Naive B cell (primary cell): ENCODE results near the gene ZNF37A. TPM values are rescaled to one million over a fixed set of nuclear protein-coding genes. Genes with fewer than 3 reads are reported as not detected.
"Not testable (repeated sequence)": the region's sequence is repeated elsewhere in the genome, so short reads cannot be mapped to it uniquely, and the experiment has no call there.

Experiments used
- ATAC-seq, 2 donors: fragments of 150-1000 bp; cut with Tn5 transposase; 2 replicates each; pipeline ENCODE4 v1.10.0; 2021; ENCODE audit warnings: low read depth in 2 of 2, mild to moderate bottlenecking in 2 of 2, moderate library complexity in 2 of 2
- DNase-seq: peaks from one replicate; pipeline ENCODE4 v3.0.0; 2022
- H3K27ac Mint-ChIP-seq, 6 donors: one replicate each; pipeline ENCODE4 v1.8.0; 2020 to 2022; ENCODE audit warnings: mild to moderate bottlenecking in 6 of 6, mixed read lengths in 6 of 6, moderate library complexity in 5 of 6, inconsistent platforms in 2 of 6
- H3K27me3 Mint-ChIP-seq, 3 donors: one replicate each; pipeline ENCODE4 v1.8.0; 2021 to 2022; ENCODE audit warnings: mixed read lengths in 3 of 3, mild to moderate bottlenecking in 1 of 3
- H3K36me3 Mint-ChIP-seq, 2 donors: one replicate each; pipeline ENCODE4 v1.8.0; 2020 to 2022; ENCODE audit warnings: mixed read lengths in 2 of 2, inconsistent platforms in 1 of 2, mild to moderate bottlenecking in 1 of 2
- H3K4me1 Mint-ChIP-seq, 3 donors: one replicate each; pipeline ENCODE4 v1.8.0; 2020 to 2022; ENCODE audit warnings: mixed read lengths in 3 of 3, inconsistent platforms in 1 of 3, mild to moderate bottlenecking in 1 of 3, moderate library complexity in 1 of 3
- H3K4me3 Mint-ChIP-seq, 8 donors: one replicate each; pipeline ENCODE4 v1.8.0; 2020 to 2022; ENCODE audit warnings: mild to moderate bottlenecking in 8 of 8, mixed read lengths in 8 of 8, moderate library complexity in 8 of 8, inconsistent platforms in 2 of 8
- H3K9me3 Mint-ChIP-seq, 7 donors: one replicate each; pipeline ENCODE4 v1.8.0; 2020 to 2022; ENCODE audit warnings: mixed read lengths in 7 of 7, mild to moderate bottlenecking in 5 of 7, inconsistent platforms in 2 of 7, moderate library complexity in 1 of 7
- polyA plus RNA-seq, 6 donors: library from polyadenylated mRNA; unstranded; fragments of 300-500 nt; fragmentation: Illumina TruSeq; gene quantifications; one replicate each; pipeline ENCODE4 v1.2.3, GENCODE V29; 2021; ENCODE audit warnings: low read depth in 6 of 6

ZNF37A gene
- polyA plus RNA-seq, 6 donors from 2014 or later, result 2.3 to 5.0 (median 4.0) TPM

GRCh38 chr10:38102880-38103279 is 8.7 kb downstream of the ZNF37A start:
- Mint-ChIP-seq H3K27me3 (no peaks in the 10 kb centered on the region), H3K36me3 (peaks cover 77 to 94% of the 10 kb centered on the region in 2 donors), H3K4me3 (no peak overlapping the region), H3K4me1 (peaks cover 0 to 6% (median 3%) of the 10 kb centered on the region in 3 donors), H3K27ac (no peak overlapping the region), H3K9me3 (peaks cover 11 to 70% (median 47%) of the 10 kb centered on the region in 7 donors)
- ATAC-seq (no peak), DNase-seq (no peak)

- H3K9me3 Mint-ChIP-seq, result peaks cover 17 to 78% (median 56%) of the 10 kb centered on the region in 7 donors
Measured at GRCh38 chr10:38103756-38104155, 9.6 kb downstream of the ZNF37A start.

GRCh38 chr10:38112159-38112558 is 18.0 kb downstream of the ZNF37A start:
- ATAC-seq (no peak), DNase-seq (no peak)
- Mint-ChIP-seq H3K4me1 (peaks cover 0 to 5% (median 0%) of the 10 kb centered on the region in 3 donors), H3K27me3 (no peaks in the 10 kb centered on the region), H3K27ac (no peak overlapping the region), H3K9me3 (peaks cover 13 to 95% (median 87%) of the 10 kb centered on the region in 7 donors), H3K4me3 (no peak overlapping the region), H3K36me3 (peaks cover 40 to 62% of the 10 kb centered on the region in 2 donors)

More at GRCh38 chr10:38103756-38104155, 9.6 kb downstream of the ZNF37A start:
- H3K27ac Mint-ChIP-seq, result peak overlapping the region in 1 of 6 donors; percentile 33
- H3K27me3 Mint-ChIP-seq, result no peaks in the 10 kb centered on the region
- H3K36me3 Mint-ChIP-seq, result peaks cover 73 to 94% of the 10 kb centered on the region in 2 donors
- peaks cover 0 to 9% (median 0%) of the 10 kb centered on the region in 3 donors for H3K4me1 Mint-ChIP-seq
- H3K4me3 Mint-ChIP-seq, result no peak overlapping the region
- no peak for DNase-seq
- no peak for ATAC-seq

GRCh38 chr10:38118072-38118807 is 24.1 kb downstream of the ZNF37A start:
- Mint-ChIP-seq H3K4me3 (no peak overlapping the region), H3K27ac (peak overlapping the region in 1 of 6 donors; percentile 42), H3K4me1 (no peaks in the 10 kb centered on the region), H3K9me3 (peaks cover 14 to 95% (median 89%) of the 10 kb centered on the region in 7 donors), H3K27me3 (no peaks in the 10 kb centered on the region), H3K36me3 (peaks cover 59 to 81% of the 10 kb centered on the region in 2 donors)
- ATAC-seq (no peak), DNase-seq (no peak)

- peaks cover 58 to 80% of the 10 kb centered on the region in 2 donors for H3K36me3 Mint-ChIP-seq
Measured at GRCh38 chr10:38119038-38119437, 24.9 kb downstream of the ZNF37A start.

GRCh38 chr10:38127812-38128211 is 33.7 kb downstream of the ZNF37A start:
- ATAC-seq (no peak), DNase-seq (no peak)

More at GRCh38 chr10:38119038-38119437, 24.9 kb downstream of the ZNF37A start:
- Mint-ChIP-seq H3K9me3 (peaks cover 14 to 95% (median 92%) of the 10 kb centered on the region in 7 donors), H3K27ac (no peak overlapping the region), H3K27me3 (no peaks in the 10 kb centered on the region), H3K4me1 (no peaks in the 10 kb centered on the region), H3K4me3 (no peak overlapping the region)
- ATAC-seq (no peak), DNase-seq (no peak)

GRCh38 chr10:38143587-38143986 is 49.5 kb downstream of the ZNF37A start:
- Mint-ChIP-seq H3K9me3 (peaks cover 0 to 8% (median 7%) of the 10 kb centered on the region in 7 donors), H3K36me3 (no peaks in the 10 kb centered on the region), H3K27me3 (peaks cover 0 to 4% (median 0%) of the 10 kb centered on the region in 3 donors), H3K4me1 (peaks cover 0 to 5% (median 0%) of the 10 kb centered on the region in 3 donors), H3K27ac (no peak overlapping the region), H3K4me3 (no peak overlapping the region)
- DNase-seq (no peak), ATAC-seq (no peak)

More at GRCh38 chr10:38127812-38128211, 33.7 kb downstream of the ZNF37A start:
- Mint-ChIP-seq H3K9me3 (peaks cover 36 to 99% (median 79%) of the 10 kb centered on the region in 7 donors), H3K4me1 (no peaks in the 10 kb centered on the region), H3K36me3 (peaks cover 21 to 45% of the 10 kb centered on the region in 2 donors), H3K27me3 (no peaks in the 10 kb centered on the region), H3K27ac (no peak overlapping the region), H3K4me3 (no peak overlapping the region)

GRCh38 chr10:38146579-38147333 is 52.6 kb downstream of the ZNF37A start:
- Mint-ChIP-seq H3K27me3 (peaks cover 0 to 4% (median 0%) of the 10 kb centered on the region in 3 donors), H3K27ac (no peak overlapping the region), H3K4me3 (no peak overlapping the region), H3K36me3 (no peaks in the 10 kb centered on the region), H3K9me3 (peaks cover 0 to 8% (median 2%) of the 10 kb centered on the region in 7 donors), H3K4me1 (peaks cover 0 to 5% (median 0%) of the 10 kb centered on the region in 3 donors)
- DNase-seq, result no peak
- no peak for ATAC-seq

- no peak for ATAC-seq
- Mint-ChIP-seq H3K36me3 (no peaks in the 10 kb centered on the region), H3K4me3 (no peak overlapping the region), H3K9me3 (peaks cover 0 to 8% (median 3%) of the 10 kb centered on the region in 7 donors), H3K4me1 (peaks cover 0 to 5% (median 0%) of the 10 kb centered on the region in 3 donors), H3K27ac (no peak overlapping the region), H3K27me3 (peaks cover 0 to 4% (median 0%) of the 10 kb centered on the region in 3 donors)
- no peak for DNase-seq
Measured at GRCh38 chr10:38147686-38148085, 53.5 kb downstream of the ZNF37A start.

- not testable (repeated sequence) for H3K27me3 Mint-ChIP-seq, H3K36me3 Mint-ChIP-seq, H3K4me1 Mint-ChIP-seq, H3K27ac Mint-ChIP-seq, DNase-seq, H3K4me3 Mint-ChIP-seq, ATAC-seq
- peaks cover 0 to 10% (median 3%) of the 10 kb centered on the region in 7 donors for H3K9me3 Mint-ChIP-seq
Measured at GRCh38 chr10:38150891-38151463, 56.8 kb downstream of the ZNF37A start.

GRCh38 chr10:38156416-38157269 is 62.5 kb downstream of the ZNF37A start:
- H3K9me3 Mint-ChIP-seq, result peaks cover 6 to 44% (median 29%) of the 10 kb centered on the region in 7 donors
- DNase-seq, result no peak
- no peak overlapping the region for H3K27ac Mint-ChIP-seq
- no peak overlapping the region for H3K4me3 Mint-ChIP-seq
- H3K36me3 Mint-ChIP-seq, result peaks cover 0 to 7% of the 10 kb centered on the region in 2 donors
- peaks cover 0 to 4% (median 0%) of the 10 kb centered on the region in 3 donors for H3K27me3 Mint-ChIP-seq
- no peak for ATAC-seq
- no peaks in the 10 kb centered on the region for H3K4me1 Mint-ChIP-seq

- DNase-seq (no peak), ATAC-seq (no peak)
- Mint-ChIP-seq H3K27ac (no peak overlapping the region), H3K36me3 (peaks cover 0 to 7% of the 10 kb centered on the region in 2 donors), H3K4me1 (no peaks in the 10 kb centered on the region), H3K27me3 (peaks cover 0 to 4% (median 0%) of the 10 kb centered on the region in 3 donors), H3K4me3 (no peak overlapping the region), H3K9me3 (peaks cover 6 to 49% (median 33%) of the 10 kb centered on the region in 7 donors)
Measured at GRCh38 chr10:38157270-38157685, 63.1 kb downstream of the ZNF37A start.
